ENCODE results near the gene CTDP1. TPM values are rescaled to one million over a fixed set of nuclear protein-coding genes. Genes with fewer than 3 reads are reported as not detected.

Gene CTDP1
- total and polyA plus RNA-seq, 9 of the 15 experiments (the other 6 are each of a cell fraction or from before 2014, with no cell fraction given): 0.07 to 19.2 (median 4.0) TPM

GRCh38 chr18:79682481-79682880 is 2.9 kb downstream of the CTDP1 start:
- intact Hi-C loops (cut with micrococcal nuclease) (no loop called here), in situ Hi-C loops (cut with MboI) (no loop called here)
- no peak overlapping the region for H3K4me3 ChIP-seq
- CTCF ChIA-PET (ENCODE audit: low intra/inter-chr PET ratio): no interaction called here
- no peaks in the 10 kb centered on the region for H3K9me1 ChIP-seq (ENCODE audit: control insufficient read depth, insufficient read depth, low read length)
- peaks cover 12 to 21% of the 10 kb centered on the region in 2 experiments for H3K4me1 ChIP-seq (replicated peaks in 1 of 2; ENCODE audit: control insufficient read depth in 2 of 2, insufficient read depth in 2 of 2, low read length in 2 of 2)
- H3K9me3 ChIP-seq (replicated peaks; ENCODE audit: control insufficient read depth, insufficient read depth, low read depth, low read length): no peaks in the 10 kb centered on the region
- no peak for TF ChIP-seq ZNF398 (CRISPR knock-in tag; IDR thresholded peaks at IDR 0.05)
- no peak for TF ChIP-seq ZBTB9 (CRISPR knock-in tag; IDR thresholded peaks at IDR 0.05)
- no peak for TF ChIP-seq MYC (IDR thresholded peaks at IDR 0.05; ENCODE audit: low read depth, low read length)
- TF ChIP-seq MYC (CRISPR knock-in tag; IDR thresholded peaks at IDR 0.05; ENCODE audit: borderline replicate concordance, low read depth): no peak
- TF ChIP-seq BRF1 (IDR thresholded peaks at IDR 0.05; ENCODE audit: borderline replicate concordance, extremely low read depth, insufficient read length): no peak
- TF ChIP-seq RHOXF2B (CRISPR knock-in tag; conservative IDR thresholded peaks at IDR 0.05): no peak
- TF ChIP-seq PCBP1 (IDR thresholded peaks at IDR 0.05; ENCODE audit: low read depth, low read length, poor library complexity, severe bottlenecking): no peak
- H3K79me2 ChIP-seq (ENCODE audit: control insufficient read depth, insufficient read depth, low read length): peaks cover 80% of the 10 kb centered on the region
- no peak overlapping the region for H2AFZ ChIP-seq (ENCODE audit: low read depth, low read length)
- H3K27me3 ChIP-seq (ENCODE audit: control insufficient read depth in 2 of 2, insufficient read depth in 2 of 2, low read length in 2 of 2): no peaks in the 10 kb centered on the region
- H3K36me3 ChIP-seq (ENCODE audit: control insufficient read depth, insufficient read depth, low read length): peaks cover 5% of the 10 kb centered on the region; the same call in 2 of the 3 replicates
- peaks cover 7% of the 10 kb centered on the region for H4K20me1 ChIP-seq (replicated peaks; ENCODE audit: control insufficient read depth, insufficient read depth, low read length)
- FAIRE-seq (no peak), ATAC-seq (no peak), DNase-seq (ENCODE audit: extremely low read depth in 1 of 4, low spot score in 3 of 4) (no peak)
- POLR2A ChIA-PET: no interaction called here
- no peak overlapping the region for H3K4me2 ChIP-seq (ENCODE audit: insufficient read depth, low read length)
- H3K9ac ChIP-seq (ENCODE audit: insufficient read depth in 1 of 2, low read depth in 2 of 2, low read length in 2 of 2): no peak overlapping the region
- no TSS peak for BruUV-seq (replicated peaks)
- no peak overlapping the region for H3K27ac ChIP-seq (ENCODE audit: extremely low read depth, low read depth, low read length)
- 85% methylated on average over 5 of the region's 11 CpGs for WGBS (ENCODE audit: insufficient coverage, low coverage, missing lambda C conversion rate)
